Suprapubic skin (tissue), 3 donors: ENCODE measurements around the gene CFAP52.
"Not testable (repeated sequence)": the region's sequence is repeated elsewhere in the genome, so short reads cannot be mapped to it uniquely, and the experiment has no call there.

Source experiments
- POLR2AphosphoS5 ChIP-seq, 3 donors: sonication (generic); formaldehyde crosslinking; IDR thresholded peaks; one replicate each; pipeline ENCODE4 v1.6.1; 2017; ENCODE audit warnings: antibody characterized with exemption in 3 of 3
- TF ChIP-seq, protein P1 (sequence below), 2 donors: fragments of 200-600 bp in 1 of 2; fragments of 450-650 bp in 1 of 2; sonication (generic) in 1 of 2; IDR thresholded peaks; one replicate each; pipeline ENCODE4 v1.5.1; 2016 to 2019; ENCODE audit warnings: antibody characterized with exemption in 2 of 2, mild to moderate bottlenecking in 1 of 2, moderate library complexity in 1 of 2

DNA sequence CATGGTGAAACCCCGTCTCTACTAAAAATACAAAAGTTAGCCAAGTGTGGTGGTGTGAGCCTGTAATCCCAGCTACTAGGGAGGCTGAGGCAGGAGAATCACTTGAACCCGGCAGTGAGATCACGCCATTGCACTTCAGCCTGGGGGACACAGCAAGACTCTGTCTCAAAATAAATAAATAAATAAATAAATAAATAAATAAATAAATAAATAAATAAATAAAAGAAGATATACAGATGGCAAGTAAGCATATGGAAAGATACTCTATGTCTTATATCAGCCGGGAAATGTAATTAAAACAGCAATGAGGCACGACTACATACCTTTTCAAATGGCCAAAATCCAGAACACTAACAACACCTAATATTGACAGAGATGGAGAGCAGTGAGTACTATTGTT is 28.1 kb downstream of the CFAP52 start:
- TF ChIP-seq, protein P1, sequence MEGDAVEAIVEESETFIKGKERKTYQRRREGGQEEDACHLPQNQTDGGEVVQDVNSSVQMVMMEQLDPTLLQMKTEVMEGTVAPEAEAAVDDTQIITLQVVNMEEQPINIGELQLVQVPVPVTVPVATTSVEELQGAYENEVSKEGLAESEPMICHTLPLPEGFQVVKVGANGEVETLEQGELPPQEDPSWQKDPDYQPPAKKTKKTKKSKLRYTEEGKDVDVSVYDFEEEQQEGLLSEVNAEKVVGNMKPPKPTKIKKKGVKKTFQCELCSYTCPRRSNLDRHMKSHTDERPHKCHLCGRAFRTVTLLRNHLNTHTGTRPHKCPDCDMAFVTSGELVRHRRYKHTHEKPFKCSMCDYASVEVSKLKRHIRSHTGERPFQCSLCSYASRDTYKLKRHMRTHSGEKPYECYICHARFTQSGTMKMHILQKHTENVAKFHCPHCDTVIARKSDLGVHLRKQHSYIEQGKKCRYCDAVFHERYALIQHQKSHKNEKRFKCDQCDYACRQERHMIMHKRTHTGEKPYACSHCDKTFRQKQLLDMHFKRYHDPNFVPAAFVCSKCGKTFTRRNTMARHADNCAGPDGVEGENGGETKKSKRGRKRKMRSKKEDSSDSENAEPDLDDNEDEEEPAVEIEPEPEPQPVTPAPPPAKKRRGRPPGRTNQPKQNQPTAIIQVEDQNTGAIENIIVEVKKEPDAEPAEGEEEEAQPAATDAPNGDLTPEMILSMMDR (IDR thresholded peaks at IDR 0.05) = not testable (repeated sequence)
- not testable (repeated sequence) for TF ChIP-seq POLR2AphosphoS5 (IDR thresholded peaks at IDR 0.05)
